ENCODE data around the gene TGFB1.

The TGFB1 gene

DNA sequence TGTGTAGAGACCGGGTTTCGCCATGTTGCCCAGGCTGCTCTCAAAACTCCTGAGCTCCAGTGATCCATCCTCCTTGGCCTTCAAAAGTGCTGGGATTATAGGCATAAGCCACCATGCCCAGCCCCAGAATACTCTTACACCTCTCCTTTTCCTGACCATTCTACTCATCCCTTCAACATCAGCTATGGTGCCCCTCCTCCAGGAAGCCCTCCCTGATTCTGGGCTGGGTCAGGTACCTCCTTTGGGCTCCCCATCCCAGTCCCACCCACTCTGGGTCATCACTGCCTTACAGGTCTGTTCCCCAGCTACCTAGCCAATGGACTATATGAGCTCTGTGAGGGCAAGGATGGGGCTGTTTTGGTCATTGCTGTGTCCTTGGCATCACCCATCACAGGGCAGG, 9.6 kb downstream of the TGFB1 start:
- DNase-seq (ENCODE audit: low read depth in 2 of 2), result no peak
- H3K4me3 ChIP-seq (replicated peaks in 1 of 2; ENCODE audit: low read depth in 2 of 2, low read length in 2 of 2), result no peak overlapping the region

DNA sequence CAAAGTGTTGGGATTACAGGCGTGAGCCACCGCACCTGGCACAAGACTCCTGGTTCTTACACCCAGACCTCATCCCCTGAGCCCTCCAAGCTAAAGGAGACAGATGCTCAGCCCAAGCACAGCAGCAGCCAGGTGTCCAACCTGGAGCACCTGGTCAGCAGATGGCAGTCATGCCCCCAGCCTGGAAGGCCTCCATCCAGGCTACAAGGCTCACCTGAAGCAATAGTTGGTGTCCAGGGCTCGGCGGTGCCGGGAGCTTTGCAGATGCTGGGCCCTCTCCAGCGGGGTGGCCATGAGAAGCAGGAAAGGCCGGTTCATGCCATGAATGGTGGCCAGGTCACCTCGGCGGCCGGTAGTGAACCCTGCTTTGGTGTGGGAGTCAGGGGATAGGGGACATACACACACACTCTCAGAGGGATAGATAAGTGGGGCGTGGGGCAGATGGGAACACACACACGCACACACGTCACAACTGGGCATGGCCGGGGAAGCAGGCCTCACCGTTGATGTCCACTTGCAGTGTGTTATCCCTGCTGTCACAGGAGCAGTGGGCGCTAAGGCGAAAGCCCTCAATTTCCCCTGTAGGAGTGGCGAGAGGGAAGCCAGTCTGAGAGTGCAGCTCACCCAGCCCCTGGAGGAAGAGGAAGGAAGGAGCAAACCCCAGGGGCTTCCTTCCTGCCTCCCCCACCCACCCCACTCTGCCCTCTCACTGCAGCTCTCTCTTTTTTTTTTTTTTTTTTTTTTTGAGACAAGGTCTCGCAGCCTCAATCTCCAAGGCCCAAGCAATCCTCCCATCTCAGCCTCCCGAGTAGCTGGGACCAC, 11.8 kb downstream of the TGFB1 start:
- DNase-seq (ENCODE audit: low read depth in 2 of 2), result no peak
- no peak for TF ChIP-seq CTCF (IDR thresholded peaks at IDR 0.05; ENCODE audit: low read depth, low read length)
- no peak overlapping the region for H3K4me3 ChIP-seq (replicated peaks in 1 of 2; ENCODE audit: low read depth in 2 of 2, low read length in 2 of 2)

More for the DNA sequence above, 9.6 kb downstream of the TGFB1 start:
- TF ChIP-seq CTCF (IDR thresholded peaks at IDR 0.05; ENCODE audit: low read depth, low read length), result no peak

DNA sequence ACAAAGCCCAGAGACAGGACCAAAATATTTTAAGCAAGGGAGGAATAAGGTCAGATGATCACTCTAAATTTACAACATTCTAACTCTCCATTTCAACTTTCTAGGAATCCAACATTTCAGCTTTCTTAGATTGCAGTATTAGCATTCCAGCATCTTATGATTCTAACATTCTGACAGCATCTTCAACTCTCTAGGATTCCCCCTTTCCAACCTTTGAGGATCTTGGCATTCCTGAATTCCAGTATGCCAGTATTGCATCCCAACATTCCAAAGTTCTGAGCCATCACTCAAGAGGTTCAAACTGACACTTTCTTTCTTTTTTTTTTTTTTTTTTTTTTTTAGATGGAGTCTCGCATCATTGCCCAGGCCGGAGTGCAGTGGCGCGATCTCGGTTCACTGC, 13.8 kb downstream of the TGFB1 start:
- TF ChIP-seq CTCF (IDR thresholded peaks at IDR 0.05; ENCODE audit: low read depth, low read length), result no peak
- peak in 1 of 2 donors; percentile 50 for DNase-seq (ENCODE audit: low read depth in 2 of 2)
- no peak overlapping the region for H3K4me3 ChIP-seq (replicated peaks in 1 of 2; ENCODE audit: low read depth in 2 of 2, low read length in 2 of 2)

DNA sequence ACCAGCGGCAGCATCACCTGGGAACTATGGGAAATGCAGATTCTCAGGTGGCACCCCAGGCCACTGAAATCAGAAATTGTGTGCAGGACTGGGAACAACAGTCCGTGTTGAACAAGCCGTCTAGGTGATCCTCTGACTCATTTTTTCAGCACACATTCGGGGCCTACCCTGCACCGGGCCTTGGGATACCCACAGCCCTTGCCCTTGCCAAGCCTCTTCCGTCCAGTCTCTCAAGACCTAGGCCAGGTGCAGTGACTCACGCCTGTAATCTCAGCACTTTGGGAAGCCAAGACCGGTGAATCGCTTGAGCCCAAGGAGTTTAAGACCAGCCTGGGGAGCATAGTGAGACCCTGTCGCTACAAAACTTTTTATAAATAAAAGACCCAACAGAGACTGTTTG, 18.3 kb downstream of the TGFB1 start:
- DNase-seq (ENCODE audit: low read depth in 2 of 2), result no peak
- TF ChIP-seq CTCF (IDR thresholded peaks at IDR 0.05; ENCODE audit: low read depth, low read length), result no peak
- H3K4me3 ChIP-seq (replicated peaks in 1 of 2; ENCODE audit: low read depth in 2 of 2, low read length in 2 of 2), result no peak overlapping the region

- no peak for TF ChIP-seq CTCF (IDR thresholded peaks at IDR 0.05; ENCODE audit: low read depth, low read length)
- no peak overlapping the region for H3K4me3 ChIP-seq (replicated peaks in 1 of 2; ENCODE audit: low read depth in 2 of 2, low read length in 2 of 2)
- DNase-seq (ENCODE audit: low read depth in 2 of 2), result no peak
These were observed 18.9 kb downstream of the TGFB1 start for GRCh38 chr19:41334793-41335192.

- no peak for DNase-seq (ENCODE audit: low read depth in 2 of 2)
- no peak for TF ChIP-seq CTCF (IDR thresholded peaks at IDR 0.05; ENCODE audit: low read depth, low read length)
- H3K4me3 ChIP-seq (replicated peaks in 1 of 2; ENCODE audit: low read depth in 2 of 2, low read length in 2 of 2), result no peak overlapping the region
These were observed 21.3 kb downstream of the TGFB1 start for GRCh38 chr19:41332468-41332867.

GRCh38 chr19:41332000-41332399, 21.7 kb downstream of the TGFB1 start:
- DNase-seq (ENCODE audit: low read depth in 2 of 2), result no peak
- no peak for TF ChIP-seq CTCF (IDR thresholded peaks at IDR 0.05; ENCODE audit: low read depth, low read length)
- H3K4me3 ChIP-seq (replicated peaks in 1 of 2; ENCODE audit: low read depth in 2 of 2, low read length in 2 of 2), result no peak overlapping the region
